Thyroid gland (tissue), 4 donors: ENCODE results near the gene HAND1. TPM values are rescaled to one million over a fixed set of nuclear protein-coding genes. Genes with fewer than 3 reads are reported as not detected.
"Not testable (repeated sequence)": the region's sequence is repeated elsewhere in the genome, so short reads cannot be mapped to it uniquely, and the experiment has no call there.

Source experiments
- DNase-seq, 2 donors: peaks; one replicate each; pipeline ENCODE4 v3.0.0-alpha.2; 2019
- H3K27ac ChIP-seq, 3 donors: fragments of 200-600 bp; sonication (generic); 1 replicate in 2 of 3; 2 replicates in 1 of 3; pipeline ENCODE4 v1.5.1; 2016 to 2019; ENCODE audit warnings: mild to moderate bottlenecking in 1 of 3, moderate library complexity in 1 of 3
- H3K27me3 ChIP-seq: fragments of 200-600 bp; sonication (generic); one replicate; pipeline ENCODE4 v1.5.1; 2019
- H3K36me3 ChIP-seq, 2 donors: fragments of 200-600 bp; sonication (generic); one replicate each; pipeline ENCODE4 v1.5.1; 2016 to 2019
- H3K4me1 ChIP-seq, 2 donors: fragments of 200-600 bp; sonication (generic); one replicate each; pipeline ENCODE4 v1.5.1; 2017 to 2019
- H3K4me3 ChIP-seq, 3 donors: fragments of 200-600 bp; sonication (generic); replicated peaks in 1 of 3; 1 replicate in 2 of 3; 2 replicates in 1 of 3; pipeline ENCODE4 v1.5.1; 2016; ENCODE audit warnings: mild to moderate bottlenecking in 1 of 3
- H3K9me3 ChIP-seq: fragments of 200-600 bp; sonication (generic); one replicate; pipeline ENCODE4 v1.5.1; 2017
- CTCF ChIP-seq, 6 experiments: fragments of 200-600 bp in 3 of 6; fragments of 450-650 bp in 3 of 6; sonication (generic) in 3 of 6; IDR thresholded peaks; one replicate each; pipeline ENCODE4 v1.5.1; 2016 to 2019; ENCODE audit warnings: antibody characterized with exemption in 6 of 6, mild to moderate bottlenecking in 2 of 6, inconsistent platforms in 1 of 6, moderate library complexity in 1 of 6
- POLR2A ChIP-seq, 2 donors: fragments of 450-650 bp; IDR thresholded peaks; one replicate each; pipeline ENCODE4 v1.6.1; 2017; ENCODE audit warnings: antibody characterized with exemption in 2 of 2, mild to moderate bottlenecking in 2 of 2, moderate library complexity in 1 of 2
- WGBS, 2 donors: methylation state at CpG; one replicate each; pipeline ENCODE4 v1.1.5; 2017; 5-methylcytosine and 5-hydroxymethylcytosine counted together
- intact Hi-C: fragments of 100-400 bp; cut with DNase I; formaldehyde crosslinking; loops from one replicate; pipeline ENCODE4 v1.15.1; 2023
- total RNA-seq, 4 donors: library from RNA; depleted of rRNA; stranded (reverse); fragments of >200 nt; gene quantifications; one replicate each; pipeline ENCODE4 v1.2.3, GENCODE V29; 2016

HAND1 gene
- total RNA-seq, 4 donors from 2014 or later: not detected

DNA sequence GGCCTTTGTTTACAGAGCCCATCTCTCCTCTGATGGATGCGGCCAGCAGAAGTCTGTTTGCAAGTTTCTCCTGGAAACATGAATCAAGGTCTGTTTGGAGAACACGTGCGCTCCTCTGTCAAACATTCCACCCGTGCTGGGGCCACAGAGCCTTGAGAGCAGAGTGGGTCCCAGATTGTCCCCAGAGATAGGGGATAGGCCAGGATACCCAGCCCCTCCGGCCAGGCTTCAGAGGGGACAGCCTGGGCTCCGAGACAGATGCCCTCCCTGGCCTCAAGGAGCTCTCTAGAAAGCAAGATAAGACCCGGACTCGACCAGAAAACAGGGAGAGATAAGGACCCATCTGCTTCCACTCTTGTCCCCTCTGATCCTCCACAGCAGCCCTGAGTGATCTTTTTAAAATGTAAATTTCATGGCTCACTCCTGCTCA lies 40.4 kb upstream of the HAND1 start:
- no peaks in the 10 kb centered on the region for H3K9me3 ChIP-seq
- intact Hi-C loops: no loop called here
- H3K36me3 ChIP-seq: no peaks in the 10 kb centered on the region
- H3K27me3 ChIP-seq: no peaks in the 10 kb centered on the region
- WGBS, 2 donors: 73 to 88% methylated on average over 8 of the region's 8 CpGs
- TF ChIP-seq POLR2A (IDR thresholded peaks at IDR 0.05): no peak
- no peak for TF ChIP-seq CTCF (IDR thresholded peaks at IDR 0.05)
- no peak overlapping the region for H3K4me3 ChIP-seq
- H3K27ac ChIP-seq: no peak overlapping the region
- no peak for DNase-seq
- peaks cover 9 to 16% of the 10 kb centered on the region in 2 donors for H3K4me1 ChIP-seq

GRCh38 chr5:154517810-154518437 lies 39.9 kb upstream of the HAND1 start:
- Histone ChIP-seq H3K36me3 (no peaks in the 10 kb centered on the region), H3K4me1 (peaks cover 9 to 16% of the 10 kb centered on the region in 2 donors), H3K27me3 (no peaks in the 10 kb centered on the region), H3K27ac (no peak overlapping the region), H3K9me3 (no peaks in the 10 kb centered on the region), H3K4me3 (no peak overlapping the region)
- no peak for TF ChIP-seq CTCF (IDR thresholded peaks at IDR 0.05)
- TF ChIP-seq POLR2A (IDR thresholded peaks at IDR 0.05): no peak
- intact Hi-C loops: no loop called here
- WGBS, 2 donors: 87 to 91% methylated on average over 9 of the region's 9 CpGs
- no peak for DNase-seq

DNA sequence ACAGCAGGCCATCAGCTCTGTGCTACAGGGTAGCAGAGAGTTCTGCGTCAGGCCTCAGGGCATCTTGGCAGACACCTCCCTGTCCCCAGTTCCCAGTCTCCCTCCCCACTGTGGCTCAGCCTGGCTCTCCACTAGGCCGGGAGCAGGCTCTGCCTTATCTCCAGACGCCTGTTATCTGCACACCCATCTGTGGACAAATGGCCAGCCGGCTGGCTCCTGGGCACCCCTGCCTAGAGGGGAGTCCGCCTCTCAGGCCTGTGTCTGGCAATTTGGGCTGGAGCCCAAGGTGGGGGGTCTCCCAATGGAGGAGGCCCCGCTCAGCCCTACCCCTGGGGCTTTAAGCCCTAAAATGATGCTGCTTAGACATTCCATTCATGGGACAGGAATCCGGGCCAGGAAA lies 39.2 kb upstream of the HAND1 start:
- 91 to 100% methylated on average over 3 to 5 of the region's 7 CpGs for WGBS, 2 donors
- no peak overlapping the region for H3K4me3 ChIP-seq
- intact Hi-C loops: no loop called here
- no peaks in the 10 kb centered on the region for H3K9me3 ChIP-seq
- no peaks in the 10 kb centered on the region for H3K27me3 ChIP-seq
- no peak overlapping the region for H3K27ac ChIP-seq
- TF ChIP-seq POLR2A (IDR thresholded peaks at IDR 0.05): no peak
- no peak for TF ChIP-seq CTCF (IDR thresholded peaks at IDR 0.05)
- H3K36me3 ChIP-seq: no peaks in the 10 kb centered on the region
- H3K4me1 ChIP-seq: peaks cover 9 to 16% of the 10 kb centered on the region in 2 donors
- DNase-seq: no peak

DNA sequence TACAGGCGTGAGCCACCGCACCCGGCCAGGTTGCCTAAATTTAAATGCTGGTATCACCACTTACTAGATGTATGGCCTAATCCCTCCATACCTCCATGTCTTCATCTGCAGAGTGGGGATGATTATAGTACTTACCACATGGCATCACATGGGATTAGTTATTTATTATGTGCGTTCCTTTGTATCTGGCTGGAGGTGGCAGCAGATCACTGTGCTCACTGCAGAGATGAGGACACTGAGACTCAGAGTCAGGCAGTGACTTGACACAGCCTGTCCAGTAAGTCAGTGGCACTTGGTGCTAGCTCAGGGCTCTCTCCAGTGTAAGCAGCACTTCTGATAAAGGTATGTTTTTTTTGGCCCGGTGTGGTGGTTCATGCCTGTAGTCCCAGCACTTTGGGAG lies 38.4 kb upstream of the HAND1 start:
- no peaks in the 10 kb centered on the region for H3K27me3 ChIP-seq
- no peaks in the 10 kb centered on the region for H3K36me3 ChIP-seq

DNA sequence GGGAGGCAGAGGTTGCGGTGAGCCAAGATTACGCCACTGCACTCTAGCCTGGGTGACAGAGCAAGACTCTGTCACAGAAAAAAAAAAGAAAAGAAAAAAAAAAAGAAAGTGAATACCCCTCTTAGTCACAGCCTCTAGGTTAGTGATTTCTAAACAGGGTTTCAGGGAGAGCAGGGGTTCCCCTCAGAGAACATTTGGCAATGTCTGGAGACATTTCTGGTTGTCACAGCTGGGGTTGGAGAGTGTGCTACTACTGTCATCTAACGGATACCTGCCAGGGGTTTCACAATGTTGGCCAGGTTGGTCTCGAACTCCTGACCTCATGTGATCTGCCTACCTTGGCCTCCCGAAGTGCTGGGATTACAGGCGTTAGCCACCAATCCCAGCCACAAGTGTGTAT lies 37.5 kb upstream of the HAND1 start:
- intact Hi-C loops, H3K36me3 ChIP-seq, H3K4me1 ChIP-seq, H3K27me3 ChIP-seq, H3K9me3 ChIP-seq, DNase-seq, H3K27ac ChIP-seq, H3K4me3 ChIP-seq: not testable (repeated sequence)
- WGBS, 2 donors: 89 to 93% methylated on average over 6 of the region's 6 CpGs

More for the DNA sequence above, 38.4 kb upstream of the HAND1 start:
- no peak overlapping the region for H3K27ac ChIP-seq
- no peaks in the 10 kb centered on the region for H3K9me3 ChIP-seq
- no peak overlapping the region for H3K4me3 ChIP-seq
- H3K4me1 ChIP-seq: peaks cover 9 to 16% of the 10 kb centered on the region in 2 donors
- 89 to 94% methylated on average over 4 to 5 of the region's 5 CpGs for WGBS, 2 donors
- intact Hi-C loops: no loop called here
- no peak for DNase-seq
- TF ChIP-seq CTCF (IDR thresholded peaks at IDR 0.05) (no peak), POLR2A (IDR thresholded peaks at IDR 0.05) (no peak)
